ENCODE data around the gene DGKB.

DNA sequence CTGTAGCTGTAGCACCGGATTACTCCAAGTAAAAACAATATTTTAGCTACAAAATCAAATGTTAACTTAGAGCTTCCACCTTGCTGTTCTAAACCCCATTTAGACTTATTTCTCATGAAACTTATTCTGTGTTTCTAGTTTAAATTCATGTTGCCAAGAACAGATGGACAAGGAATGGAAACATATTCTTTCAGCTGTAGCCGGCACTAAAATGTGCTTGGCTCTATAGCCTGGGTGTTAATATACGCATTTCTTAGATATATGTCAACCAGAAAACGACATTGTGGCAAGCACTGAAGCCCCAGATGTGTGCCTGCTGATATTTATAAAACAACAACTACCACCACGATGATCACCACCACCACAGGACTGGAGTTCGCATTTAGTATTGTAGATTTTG lies 722.8 kb downstream of the DGKB start:
- TF ChIP-seq, protein P1, sequence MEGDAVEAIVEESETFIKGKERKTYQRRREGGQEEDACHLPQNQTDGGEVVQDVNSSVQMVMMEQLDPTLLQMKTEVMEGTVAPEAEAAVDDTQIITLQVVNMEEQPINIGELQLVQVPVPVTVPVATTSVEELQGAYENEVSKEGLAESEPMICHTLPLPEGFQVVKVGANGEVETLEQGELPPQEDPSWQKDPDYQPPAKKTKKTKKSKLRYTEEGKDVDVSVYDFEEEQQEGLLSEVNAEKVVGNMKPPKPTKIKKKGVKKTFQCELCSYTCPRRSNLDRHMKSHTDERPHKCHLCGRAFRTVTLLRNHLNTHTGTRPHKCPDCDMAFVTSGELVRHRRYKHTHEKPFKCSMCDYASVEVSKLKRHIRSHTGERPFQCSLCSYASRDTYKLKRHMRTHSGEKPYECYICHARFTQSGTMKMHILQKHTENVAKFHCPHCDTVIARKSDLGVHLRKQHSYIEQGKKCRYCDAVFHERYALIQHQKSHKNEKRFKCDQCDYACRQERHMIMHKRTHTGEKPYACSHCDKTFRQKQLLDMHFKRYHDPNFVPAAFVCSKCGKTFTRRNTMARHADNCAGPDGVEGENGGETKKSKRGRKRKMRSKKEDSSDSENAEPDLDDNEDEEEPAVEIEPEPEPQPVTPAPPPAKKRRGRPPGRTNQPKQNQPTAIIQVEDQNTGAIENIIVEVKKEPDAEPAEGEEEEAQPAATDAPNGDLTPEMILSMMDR (IDR thresholded peaks at IDR 0.05): no peak
- no peak for TF ChIP-seq EP300 (IDR thresholded peaks at IDR 0.05)
